GM12892 (cell line): Measurements from ENCODE around the gene DUOXA1.

Source experiments
- POLR2A ChIP-seq: IDR thresholded peaks from 2 replicates; pipeline ENCODE4 v1.6.1; 2011; ENCODE audit warnings: low read depth, low read length, control low read depth
- POLR2AphosphoS5 ChIP-seq: IDR thresholded peaks from 2 replicates; pipeline ENCODE4 v1.6.1; 2011; ENCODE audit warnings: low read depth, low read length, control low read depth
- TAF1 ChIP-seq: IDR thresholded peaks from 2 replicates; pipeline ENCODE4 v1.6.1; 2011; ENCODE audit warnings: low read depth, mild to moderate bottlenecking, control low read depth, low read length, borderline replicate concordance

- no peak for TF ChIP-seq POLR2AphosphoS5
- TF ChIP-seq POLR2A = no peak
- TF ChIP-seq TAF1 = no peak
Measured at GRCh38 chr15:45112591-45113379, 16.9 kb downstream of the DUOXA1 start.
